Neutrophil (primary cell): ENCODE measurements around the gene GRHL3.

Source experiments
- H3K27ac ChIP-seq: fragments of 200-600 bp; sonication (generic); 2 replicates; pipeline ENCODE4 v1.5.1; 2016; ENCODE audit warnings: mild to moderate bottlenecking, moderate library complexity
- H3K27me3 ChIP-seq: fragments of 200-600 bp; sonication (generic); 2 replicates; pipeline ENCODE4 v1.6.0; 2016; ENCODE audit warnings: mild to moderate bottlenecking
- H3K36me3 ChIP-seq: fragments of 200-600 bp; sonication (generic); 2 replicates; pipeline ENCODE4 v1.5.1; 2017
- H3K4me1 ChIP-seq, 2 experiments: fragments of 200-600 bp in 1 of 2; sonication (generic) in 1 of 2; 1 replicate in 1 of 2; 2 replicates in 1 of 2; pipeline versions ENCODE4 v1.5.1 to v1.6.1; 2013 to 2016; ENCODE audit warnings: low read depth in 1 of 2, low read length in 1 of 2, mild to moderate bottlenecking in 1 of 2, moderate library complexity in 1 of 2; ENCODE audit not compliant: control insufficient read depth in 1 of 2, insufficient read depth in 1 of 2
- H3K4me3 ChIP-seq, 2 experiments: fragments of 200-600 bp in 1 of 2; sonication (generic) in 1 of 2; 1 replicate in 1 of 2; 2 replicates in 1 of 2; pipeline ENCODE4 v1.5.1; 2013 to 2016; ENCODE audit warnings: low read depth in 1 of 2, low read length in 1 of 2, mild to moderate bottlenecking in 1 of 2, moderate library complexity in 1 of 2
- H3K9me3 ChIP-seq: fragments of 200-600 bp; sonication (generic); 2 replicates; pipeline ENCODE4 v1.5.1; 2016
- CTCF ChIP-seq: fragments of 200-600 bp; sonication (generic); IDR thresholded peaks from 2 replicates; pipeline ENCODE4 v1.5.1; 2016; ENCODE audit warnings: antibody characterized with exemption

GRHL3 gene

DNA sequence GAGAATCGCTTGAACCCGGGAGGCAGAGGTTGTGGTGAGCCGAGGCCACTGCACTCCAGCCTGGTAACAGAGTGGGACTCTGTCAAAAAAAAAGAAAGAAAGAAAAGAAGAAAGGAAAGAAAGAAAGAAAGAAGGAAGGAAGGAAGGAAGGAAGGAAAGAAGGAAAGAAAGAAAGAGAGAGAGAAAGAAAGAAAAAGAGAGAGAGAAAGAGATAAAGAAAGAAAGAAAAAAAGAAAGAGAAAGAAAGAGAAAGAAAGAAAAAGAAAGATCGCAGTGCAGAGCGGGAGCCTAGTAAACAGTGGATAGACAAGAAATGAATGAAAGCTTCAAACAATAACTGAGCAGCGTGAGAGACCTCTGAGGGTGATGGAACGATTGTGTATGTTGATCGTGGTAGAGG is 20.6 kb upstream of the GRHL3 start:
- TF ChIP-seq CTCF: no peak

GRCh38 chr1:24299901-24300300 is 19.3 kb upstream of the GRHL3 start:
- Histone ChIP-seq H3K9me3 (no peaks in the 10 kb centered on the region), H3K27me3 (peaks cover 28% of the 10 kb centered on the region), H3K27ac (no peak overlapping the region), H3K4me3 (no peak overlapping the region), H3K36me3 (no peaks in the 10 kb centered on the region), H3K4me1 (peaks cover 0 to 7% of the 10 kb centered on the region in 2 experiments)
- no peak for TF ChIP-seq CTCF

More for the DNA sequence above, 20.6 kb upstream of the GRHL3 start:
- Histone ChIP-seq H3K9me3 (no peaks in the 10 kb centered on the region), H3K4me1 (peaks cover 0 to 16% of the 10 kb centered on the region in 2 experiments), H3K27me3 (peaks cover 28% of the 10 kb centered on the region), H3K27ac (no peak overlapping the region), H3K4me3 (no peak overlapping the region), H3K36me3 (no peaks in the 10 kb centered on the region)

DNA sequence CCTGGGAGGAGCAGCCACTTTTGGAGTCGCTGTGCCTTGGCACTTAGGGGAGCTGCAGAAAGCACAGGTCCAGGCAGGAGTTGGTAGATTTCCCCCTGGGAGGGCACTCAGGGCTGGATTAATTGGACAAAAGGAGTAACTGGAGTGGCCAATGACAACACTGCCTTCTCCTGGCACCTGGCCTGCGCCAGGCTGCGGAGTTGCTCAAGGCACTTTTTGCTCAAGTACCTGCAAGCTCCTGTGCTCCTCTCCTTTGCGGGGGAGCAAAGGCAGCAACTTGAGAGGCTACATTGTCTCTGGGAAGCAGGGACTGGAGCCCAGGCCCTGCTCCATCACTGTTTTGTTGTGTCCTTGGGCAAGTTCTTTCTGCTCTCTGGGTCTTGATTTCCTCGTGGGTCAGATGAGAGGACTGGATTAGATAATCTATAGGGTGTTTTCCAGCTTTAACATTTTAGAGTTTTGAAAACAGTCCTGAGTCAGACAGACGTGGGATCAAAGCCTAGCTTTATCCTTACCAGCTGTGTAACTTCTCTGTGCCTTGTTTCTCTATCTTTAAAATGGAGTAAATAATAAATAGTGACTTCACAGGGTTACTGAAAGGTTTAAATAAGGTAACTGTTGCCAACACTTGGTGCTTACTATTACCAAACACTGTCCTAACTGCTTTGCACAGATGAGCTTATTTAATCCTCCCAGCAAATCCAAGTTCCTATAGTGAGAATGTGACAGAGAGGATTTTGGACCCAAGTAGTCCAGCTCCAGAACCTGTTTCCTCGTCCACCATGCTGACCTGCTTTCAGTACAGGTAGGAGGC is 18.0 kb upstream of the GRHL3 start:
- Histone ChIP-seq H3K9me3 (no peaks in the 10 kb centered on the region), H3K36me3 (no peaks in the 10 kb centered on the region), H3K4me1 (no peaks in the 10 kb centered on the region), H3K27me3 (peaks cover 28% of the 10 kb centered on the region), H3K4me3 (no peak overlapping the region), H3K27ac (no peak overlapping the region)
- no peak for TF ChIP-seq CTCF

GRCh38 chr1:24301785-24302175 is 17.4 kb upstream of the GRHL3 start:
- Histone ChIP-seq H3K27me3 (peaks cover 28% of the 10 kb centered on the region), H3K36me3 (no peaks in the 10 kb centered on the region), H3K4me3 (no peak overlapping the region), H3K4me1 (no peaks in the 10 kb centered on the region), H3K9me3 (no peaks in the 10 kb centered on the region), H3K27ac (no peak overlapping the region)
- no peak for TF ChIP-seq CTCF

DNA sequence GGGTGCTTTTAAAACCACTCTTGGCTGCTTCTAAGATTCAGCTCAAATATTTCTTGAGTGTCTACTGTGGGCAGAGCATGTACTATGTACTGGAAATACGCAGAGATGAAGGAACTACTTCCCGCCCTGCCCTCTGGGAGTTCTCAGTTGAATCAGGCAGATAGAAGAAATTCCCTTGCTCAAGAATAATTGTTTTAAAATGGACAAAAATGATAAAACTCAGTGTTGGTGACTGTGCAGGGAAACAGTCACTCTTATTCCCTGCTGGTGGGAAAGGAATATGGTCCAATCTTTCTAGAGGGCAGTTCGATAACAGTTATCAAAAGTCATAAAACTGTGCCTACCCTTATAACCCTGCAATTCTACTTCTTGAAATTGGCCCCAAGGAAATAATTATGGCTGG is 16.9 kb upstream of the GRHL3 start:
- TF ChIP-seq CTCF: no peak
- Histone ChIP-seq H3K27ac (no peak overlapping the region), H3K27me3 (peaks cover 28% of the 10 kb centered on the region), H3K36me3 (no peaks in the 10 kb centered on the region), H3K4me3 (no peak overlapping the region), H3K4me1 (no peaks in the 10 kb centered on the region), H3K9me3 (no peaks in the 10 kb centered on the region)
